A549 (cell line): ENCODE measurements around the gene JOSD2. TPM values are rescaled to one million over a fixed set of nuclear protein-coding genes. Genes with fewer than 3 reads are reported as not detected.

Experiments used
- ATAC-seq, 2 experiments: fragments of 200-7000 bp in 1 of 2; fragments of >200 bp in 1 of 2; cut with Nextera tagmentation in 1 of 2; cut with Tn5 transposase in 1 of 2; 3 replicates each; pipeline versions ENCODE4 v1.8.0 to v1.9.1; 2018 to 2020; ENCODE audit warnings: mild to moderate bottlenecking in 1 of 2, moderate library complexity in 1 of 2
- CTCF ChIA-PET: fragments of 300-600 bp; sonication (Branson Sonifier 250); formaldehyde crosslinking; extraction: SDS; loops from one replicate; lab custom pipeline; 2021; ENCODE audit warnings: antibody characterized with exemption, inconsistent platforms; lab: Yijun Ruan, JAX
- POLR2A ChIA-PET: fragments of 350-600 bp; formaldehyde crosslinking; extraction: SDS; loops from one replicate; lab custom pipeline; 2021; ENCODE audit warnings: antibody characterized with exemption, inconsistent platforms; lab: Yijun Ruan, JAX
- DNase-seq, 2 experiments: peaks; one replicate each; pipeline versions ENCODE4 v3.0.0 to v3.0.0-alpha.2; 2011 to 2016; ENCODE audit warnings: low read depth in 1 of 2, low spot score in 1 of 2
- FAIRE-seq: peaks from 2 replicates; lab custom pipeline; 2011; peaks lifted over from hg19 to GRCh38; lab: Jason Lieb, UNC
- H3K27ac ChIP-seq, 2 experiments: fragments of >200 bp; sonication (Bioruptor Twin); formaldehyde crosslinking; 3 replicates each; pipeline ENCODE4 v1.5.1; 2016 to 2017
- H3K4me1 ChIP-seq: fragments of >200 bp; sonication (Bioruptor Twin); formaldehyde crosslinking; 3 replicates; pipeline ENCODE4 v1.6.1; 2016
- H3K4me2 ChIP-seq: fragments of >200 bp; sonication (Bioruptor Twin); formaldehyde crosslinking; 3 replicates; pipeline ENCODE4 v1.6.1; 2016
- H3K4me3 ChIP-seq: fragments of >200 bp; sonication (Bioruptor Twin); formaldehyde crosslinking; 3 replicates; pipeline ENCODE4 v1.5.1; 2016
- H3K9me3 ChIP-seq: fragments of >200 bp; sonication (Bioruptor Twin); formaldehyde crosslinking; 3 replicates; pipeline ENCODE4 v1.6.1; 2016
- BHLHE40 ChIP-seq: IDR thresholded peaks from 2 replicates; pipeline ENCODE4 v1.6.1; 2012; ENCODE audit warnings: low read depth, low read length, inconsistent platforms
- CBX2 ChIP-seq: fragments of 200-600 bp; sonication (generic); IDR thresholded peaks from 2 replicates; pipeline ENCODE4 v1.6.1; 2016; ENCODE audit warnings: low read depth, mild to moderate bottlenecking, borderline replicate concordance
- CEBPB ChIP-seq, 2 experiments: fragments of >200 bp in 1 of 2; sonication (Bioruptor Twin) in 1 of 2; formaldehyde crosslinking in 1 of 2; IDR thresholded peaks; 2 replicates each; pipeline ENCODE4 v1.6.1; 2012 to 2016
- CHD2 ChIP-seq: fragments of 150-350 bp; IDR thresholded peaks from 2 replicates; pipeline ENCODE4 v1.6.1; 2014; ENCODE audit warnings: low read length; ENCODE audit not compliant: partially characterized antibody
- ESRRA ChIP-seq: fragments of 150-350 bp; IDR thresholded peaks from 2 replicates; pipeline ENCODE4 v1.6.1; 2014; ENCODE audit warnings: mild to moderate bottlenecking, low read length, borderline replicate concordance
- FOSL2 ChIP-seq, 2 experiments: fragments of 450-650 bp in 1 of 2; fragments of >200 bp in 1 of 2; sonication (Bioruptor Twin) in 1 of 2; formaldehyde crosslinking; IDR thresholded peaks; 2 replicates each; pipeline versions ENCODE4 v1.5.0 to v1.6.1; 2016 to 2020; ENCODE audit warnings: mild to moderate bottlenecking in 1 of 2, moderate library complexity in 1 of 2
- FOXS1 ChIP-seq: fragments of 250-450 bp; sonication (Bioruptor Pico); IDR thresholded peaks from 2 replicates; pipeline ENCODE4 v1.5.0; 2020; ENCODE audit warnings: mild to moderate bottlenecking, moderate library complexity
- GATA3 ChIP-seq: IDR thresholded peaks from 2 replicates; pipeline ENCODE4 v1.6.1; 2012; ENCODE audit warnings: borderline replicate concordance
- HES2 ChIP-seq: fragments of >200 bp; sonication (Bioruptor Twin); formaldehyde crosslinking; IDR thresholded peaks from 2 replicates; pipeline ENCODE4 v1.6.1; 2016
- HOXA7 ChIP-seq: fragments of 250-450 bp; sonication (Bioruptor Pico); IDR thresholded peaks from 2 replicates; pipeline ENCODE4 v1.5.0; 2020; ENCODE audit warnings: mild to moderate bottlenecking, moderate library complexity
- HOXB13 ChIP-seq: fragments of 250-450 bp; sonication (Bioruptor Pico); IDR thresholded peaks from 2 replicates; pipeline ENCODE4 v1.5.0; 2020; ENCODE audit warnings: low read depth, mild to moderate bottlenecking, moderate library complexity
- HOXB5 ChIP-seq: fragments of 250-450 bp; sonication (Bioruptor Pico); IDR thresholded peaks from 2 replicates; pipeline ENCODE4 v1.5.0; 2020; ENCODE audit warnings: mild to moderate bottlenecking, moderate library complexity
- JUN ChIP-seq, 2 experiments: fragments of >200 bp; sonication (Bioruptor Twin); formaldehyde crosslinking; IDR thresholded peaks; 2 replicates in 1 of 2; 3 replicates in 1 of 2; pipeline ENCODE4 v1.6.1; 2016 to 2017
- KDM5A ChIP-seq: fragments of 200-600 bp; sonication (generic); IDR thresholded peaks from 2 replicates; pipeline ENCODE4 v1.6.1; 2016; ENCODE audit warnings: antibody characterized with exemption, mild to moderate bottlenecking
- MAX ChIP-seq: IDR thresholded peaks from 2 replicates; pipeline ENCODE4 v1.6.1; 2012
- MYC ChIP-seq: IDR thresholded peaks from 2 replicates; pipeline ENCODE4 v1.6.1; 2012; ENCODE audit warnings: mild to moderate bottlenecking, inconsistent platforms, low read length, improper control_type of control experiment, borderline replicate concordance
- NPAS2 ChIP-seq: fragments of 250-450 bp; sonication (Bioruptor Pico); IDR thresholded peaks from 2 replicates; pipeline ENCODE4 v1.8.0; 2022; ENCODE audit warnings: mild to moderate bottlenecking, moderate library complexity, borderline replicate concordance
- PHF8 ChIP-seq: fragments of 200-600 bp; sonication (generic); IDR thresholded peaks from 2 replicates; pipeline ENCODE4 v1.6.1; 2016; ENCODE audit warnings: low read depth, mild to moderate bottlenecking, antibody characterized with exemption, moderate library complexity, borderline replicate concordance
- POLR2A ChIP-seq: IDR thresholded peaks from 2 replicates; pipeline ENCODE4 v1.6.1; 2012; ENCODE audit warnings: mild to moderate bottlenecking, low read length
- POLR2AphosphoS2 ChIP-seq: conservative IDR thresholded peaks from 2 replicates; pipeline ENCODE4 v1.6.1; 2012; ENCODE audit warnings: low read length, improper control_type of control experiment, inconsistent platforms
- RFX5 ChIP-seq: fragments of 450-650 bp; IDR thresholded peaks from 2 replicates; pipeline ENCODE4 v1.7.1; 2014; ENCODE audit warnings: antibody characterized with exemption, mild to moderate bottlenecking, moderate library complexity
- RNF2 ChIP-seq: fragments of 200-600 bp; sonication (generic); IDR thresholded peaks from 2 replicates; pipeline ENCODE4 v1.6.1; 2016; ENCODE audit warnings: low read depth, mild to moderate bottlenecking, antibody characterized with exemption, moderate library complexity, borderline replicate concordance
- SMC3 ChIP-seq: fragments of >200 bp; sonication (Bioruptor Twin); formaldehyde crosslinking; IDR thresholded peaks from 3 replicates; pipeline ENCODE4 v1.6.1; 2018; ENCODE audit warnings: inconsistent platforms
- SREBF2 ChIP-seq: fragments of 450-650 bp; IDR thresholded peaks from 2 replicates; pipeline ENCODE4 v1.6.1; 2014; ENCODE audit warnings: mild to moderate bottlenecking, moderate library complexity
- ZC3H11A ChIP-seq: fragments of 450-650 bp; IDR thresholded peaks from 2 replicates; pipeline ENCODE4 v1.6.1; 2014; ENCODE audit warnings: antibody characterized with exemption, mild to moderate bottlenecking
- ZFP36 ChIP-seq: fragments of 450-650 bp; IDR thresholded peaks from 2 replicates; pipeline ENCODE4 v1.6.1; 2014; ENCODE audit warnings: borderline replicate concordance; ENCODE audit not compliant: partially characterized antibody
- WGBS: methylation state at CpG from one replicate; pipeline ENCODE4 v1.1.6; 2017; ENCODE audit errors: missing lambda C conversion rate; 5-methylcytosine and 5-hydroxymethylcytosine counted together
- polyA plus RNA-seq, 4 experiments: library from polyadenylated mRNA; depleted of rRNA in 3 of 4; stranded (reverse); fragments of >200 nt; fragmentation: RNase III in 1 of 4; extraction: RNeasy Plus Mini Kit Qiagen cat#74134 plus additional on column Dnase treatment in 1 of 4; gene quantifications; 2 replicates in 3 of 4; 3 replicates in 1 of 4; pipeline ENCODE4 v1.2.3, GENCODE V29; 2011 to 2017
- TF ChIP-seq, protein P1 (sequence below): fragments of >200 bp; sonication (Bioruptor Twin); formaldehyde crosslinking; IDR thresholded peaks from 3 replicates; pipeline ENCODE4 v1.5.1; 2016
- TF ChIP-seq, protein P2 (sequence below): IDR thresholded peaks from 2 replicates; pipeline ENCODE4 v1.6.1; 2012
- TF ChIP-seq, protein P3 (sequence below): fragments of 250-450 bp; sonication (Bioruptor Pico); IDR thresholded peaks from 2 replicates; pipeline ENCODE4 v1.5.0; 2020; ENCODE audit warnings: low read depth, mild to moderate bottlenecking, moderate library complexity
- TF ChIP-seq, protein P4 (sequence below): fragments of 200-600 bp; sonication (generic); IDR thresholded peaks from 2 replicates; pipeline ENCODE4 v1.6.1; 2016; ENCODE audit warnings: antibody characterized with exemption, mild to moderate bottlenecking, moderate library complexity
- TF ChIP-seq, protein P5 (sequence below): fragments of 150-350 bp; IDR thresholded peaks from 2 replicates; pipeline ENCODE4 v1.6.1; 2014; ENCODE audit warnings: low read depth, mild to moderate bottlenecking, low read length

Gene JOSD2
- polyA plus RNA-seq, 2 of the 4 experiments (the other 2 are of a cell fraction) = 24.2 to 61.7 TPM

- 13% methylated on average over 27 of the region's 28 CpGs for WGBS
- ChIA-PET CTCF (interaction anchor here (0.6 to 7.5 kb wide), 46 partner anchors 9 to 314 kb away, joined by 3 to 175 read pairs (median 6); partner anchors contain the start of genes EMC10, MYBPC2, NAPSA and POLD1), POLR2A (interaction anchor here (1.4 to 2.0 kb wide), 4 partner anchors 77 to 92 kb away, joined by 3 to 7 read pairs (median 4); partner anchors contain the start of genes NR1H2 and POLD1)
- ATAC-seq (peak; percentile 80 to 87), DNase-seq (peak; percentile 87 to 99), FAIRE-seq (peak; percentile 93)
- no peaks in the 10 kb centered on the region for H3K9me3 ChIP-seq
- peaks cover 16% of the 10 kb centered on the region for H3K4me1 ChIP-seq
- H3K27ac ChIP-seq = peak overlapping the region; percentile 41 to 74
- H3K4me3 ChIP-seq = no peak overlapping the region
- H3K4me2 ChIP-seq = peak overlapping the region; percentile 76
- no peak for TF ChIP-seq JUN (IDR thresholded peaks at IDR 0.05)
- TF ChIP-seq CHD2 = no peak
- TF ChIP-seq, protein P1, sequence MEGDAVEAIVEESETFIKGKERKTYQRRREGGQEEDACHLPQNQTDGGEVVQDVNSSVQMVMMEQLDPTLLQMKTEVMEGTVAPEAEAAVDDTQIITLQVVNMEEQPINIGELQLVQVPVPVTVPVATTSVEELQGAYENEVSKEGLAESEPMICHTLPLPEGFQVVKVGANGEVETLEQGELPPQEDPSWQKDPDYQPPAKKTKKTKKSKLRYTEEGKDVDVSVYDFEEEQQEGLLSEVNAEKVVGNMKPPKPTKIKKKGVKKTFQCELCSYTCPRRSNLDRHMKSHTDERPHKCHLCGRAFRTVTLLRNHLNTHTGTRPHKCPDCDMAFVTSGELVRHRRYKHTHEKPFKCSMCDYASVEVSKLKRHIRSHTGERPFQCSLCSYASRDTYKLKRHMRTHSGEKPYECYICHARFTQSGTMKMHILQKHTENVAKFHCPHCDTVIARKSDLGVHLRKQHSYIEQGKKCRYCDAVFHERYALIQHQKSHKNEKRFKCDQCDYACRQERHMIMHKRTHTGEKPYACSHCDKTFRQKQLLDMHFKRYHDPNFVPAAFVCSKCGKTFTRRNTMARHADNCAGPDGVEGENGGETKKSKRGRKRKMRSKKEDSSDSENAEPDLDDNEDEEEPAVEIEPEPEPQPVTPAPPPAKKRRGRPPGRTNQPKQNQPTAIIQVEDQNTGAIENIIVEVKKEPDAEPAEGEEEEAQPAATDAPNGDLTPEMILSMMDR = peak; percentile 88
- no peak for TF ChIP-seq ZC3H11A
- TF ChIP-seq PHF8 = no peak
- TF ChIP-seq FOXS1 (CRISPR knock-in tag) = no peak
- no peak for TF ChIP-seq GATA3
- TF ChIP-seq HOXB5 (CRISPR knock-in tag) = no peak
- TF ChIP-seq RFX5 = peak; percentile 53; the same call in 1 of the 2 replicates
- TF ChIP-seq NPAS2 (CRISPR knock-in tag) = no peak
- no peak for TF ChIP-seq HES2
- no peak for TF ChIP-seq HOXB13
- no peak for TF ChIP-seq CBX2
- peak; percentile 85 for TF ChIP-seq SMC3
- TF ChIP-seq HOXA7 (CRISPR knock-in tag) = no peak
- TF ChIP-seq CEBPB (IDR thresholded peaks at IDR 0.05) = no peak
- no peak for TF ChIP-seq KDM5A
- TF ChIP-seq SREBF2 = no peak; the same call in 1 of the 2 replicates
- TF ChIP-seq, protein P2, sequence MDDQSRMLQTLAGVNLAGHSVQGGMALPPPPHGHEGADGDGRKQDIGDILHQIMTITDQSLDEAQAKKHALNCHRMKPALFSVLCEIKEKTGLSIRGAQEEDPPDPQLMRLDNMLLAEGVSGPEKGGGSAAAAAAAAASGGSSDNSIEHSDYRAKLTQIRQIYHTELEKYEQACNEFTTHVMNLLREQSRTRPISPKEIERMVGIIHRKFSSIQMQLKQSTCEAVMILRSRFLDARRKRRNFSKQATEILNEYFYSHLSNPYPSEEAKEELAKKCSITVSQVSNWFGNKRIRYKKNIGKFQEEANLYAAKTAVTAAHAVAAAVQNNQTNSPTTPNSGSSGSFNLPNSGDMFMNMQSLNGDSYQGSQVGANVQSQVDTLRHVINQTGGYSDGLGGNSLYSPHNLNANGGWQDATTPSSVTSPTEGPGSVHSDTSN = no peak
- TF ChIP-seq ZFP36 = no peak
- TF ChIP-seq, protein P3, sequence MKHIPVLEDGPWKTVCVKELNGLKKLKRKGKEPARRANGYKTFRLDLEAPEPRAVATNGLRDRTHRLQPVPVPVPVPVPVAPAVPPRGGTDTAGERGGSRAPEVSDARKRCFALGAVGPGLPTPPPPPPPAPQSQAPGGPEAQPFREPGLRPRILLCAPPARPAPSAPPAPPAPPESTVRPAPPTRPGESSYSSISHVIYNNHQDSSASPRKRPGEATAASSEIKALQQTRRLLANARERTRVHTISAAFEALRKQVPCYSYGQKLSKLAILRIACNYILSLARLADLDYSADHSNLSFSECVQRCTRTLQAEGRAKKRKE = no peak
- no peak for TF ChIP-seq MYC
- no peak for TF ChIP-seq POLR2AphosphoS2
- TF ChIP-seq, protein P4, sequence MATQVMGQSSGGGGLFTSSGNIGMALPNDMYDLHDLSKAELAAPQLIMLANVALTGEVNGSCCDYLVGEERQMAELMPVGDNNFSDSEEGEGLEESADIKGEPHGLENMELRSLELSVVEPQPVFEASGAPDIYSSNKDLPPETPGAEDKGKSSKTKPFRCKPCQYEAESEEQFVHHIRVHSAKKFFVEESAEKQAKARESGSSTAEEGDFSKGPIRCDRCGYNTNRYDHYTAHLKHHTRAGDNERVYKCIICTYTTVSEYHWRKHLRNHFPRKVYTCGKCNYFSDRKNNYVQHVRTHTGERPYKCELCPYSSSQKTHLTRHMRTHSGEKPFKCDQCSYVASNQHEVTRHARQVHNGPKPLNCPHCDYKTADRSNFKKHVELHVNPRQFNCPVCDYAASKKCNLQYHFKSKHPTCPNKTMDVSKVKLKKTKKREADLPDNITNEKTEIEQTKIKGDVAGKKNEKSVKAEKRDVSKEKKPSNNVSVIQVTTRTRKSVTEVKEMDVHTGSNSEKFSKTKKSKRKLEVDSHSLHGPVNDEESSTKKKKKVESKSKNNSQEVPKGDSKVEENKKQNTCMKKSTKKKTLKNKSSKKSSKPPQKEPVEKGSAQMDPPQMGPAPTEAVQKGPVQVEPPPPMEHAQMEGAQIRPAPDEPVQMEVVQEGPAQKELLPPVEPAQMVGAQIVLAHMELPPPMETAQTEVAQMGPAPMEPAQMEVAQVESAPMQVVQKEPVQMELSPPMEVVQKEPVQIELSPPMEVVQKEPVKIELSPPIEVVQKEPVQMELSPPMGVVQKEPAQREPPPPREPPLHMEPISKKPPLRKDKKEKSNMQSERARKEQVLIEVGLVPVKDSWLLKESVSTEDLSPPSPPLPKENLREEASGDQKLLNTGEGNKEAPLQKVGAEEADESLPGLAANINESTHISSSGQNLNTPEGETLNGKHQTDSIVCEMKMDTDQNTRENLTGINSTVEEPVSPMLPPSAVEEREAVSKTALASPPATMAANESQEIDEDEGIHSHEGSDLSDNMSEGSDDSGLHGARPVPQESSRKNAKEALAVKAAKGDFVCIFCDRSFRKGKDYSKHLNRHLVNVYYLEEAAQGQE = no peak
- no peak for TF ChIP-seq POLR2A
- no peak for TF ChIP-seq BHLHE40
- TF ChIP-seq, protein P5, sequence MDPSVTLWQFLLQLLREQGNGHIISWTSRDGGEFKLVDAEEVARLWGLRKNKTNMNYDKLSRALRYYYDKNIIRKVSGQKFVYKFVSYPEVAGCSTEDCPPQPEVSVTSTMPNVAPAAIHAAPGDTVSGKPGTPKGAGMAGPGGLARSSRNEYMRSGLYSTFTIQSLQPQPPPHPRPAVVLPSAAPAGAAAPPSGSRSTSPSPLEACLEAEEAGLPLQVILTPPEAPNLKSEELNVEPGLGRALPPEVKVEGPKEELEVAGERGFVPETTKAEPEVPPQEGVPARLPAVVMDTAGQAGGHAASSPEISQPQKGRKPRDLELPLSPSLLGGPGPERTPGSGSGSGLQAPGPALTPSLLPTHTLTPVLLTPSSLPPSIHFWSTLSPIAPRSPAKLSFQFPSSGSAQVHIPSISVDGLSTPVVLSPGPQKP = no peak
- TF ChIP-seq MAX = peak; percentile 5; the same call in 1 of the 2 replicates
- no peak for TF ChIP-seq FOSL2 (IDR thresholded peaks at IDR 0.05)
- no peak for TF ChIP-seq FOSL2 (CRISPR knock-in tag; IDR thresholded peaks at IDR 0.05)
- no peak for TF ChIP-seq RNF2
- TF ChIP-seq ESRRA = no peak
These were observed 49.7 kb downstream of the JOSD2 start for GRCh38 chr19:50461066-50461875.
